ENCODE data around the gene GALNT17. TPM values are rescaled to one million over a fixed set of nuclear protein-coding genes. Genes with fewer than 3 reads are reported as not detected.

GALNT17 gene
- total RNA-seq, 2 experiments from 2014 or later = not detected

- no peaks in the 10 kb centered on the region for H3K36me3 Mint-ChIP-seq (ENCODE audit: low read depth)
- CTCF ChIA-PET = no interaction called here
- TF ChIP-seq CTCF (IDR thresholded peaks at IDR 0.05) = no peak
- Histone ChIP-seq H3K4me1 (ENCODE audit: insufficient read depth, low read length) (no peaks in the 10 kb centered on the region), H3K27ac (ENCODE audit: low read depth in 1 of 2, low read length in 2 of 2) (no peak overlapping the region), H3K27me3 (ENCODE audit: control insufficient read depth in 1 of 2, insufficient read depth in 2 of 2, low read length in 2 of 2) (no peaks in the 10 kb centered on the region), H3K4me3 (ENCODE audit: low read length) (no peak overlapping the region), H3K9me3 (ENCODE audit: control insufficient read depth in 1 of 2, insufficient read depth in 1 of 2, low read length in 2 of 2) (no peaks in the 10 kb centered on the region), H3K36me3 (ENCODE audit: insufficient read depth, low read length) (no peaks in the 10 kb centered on the region)
- DNase-seq (no peak), ATAC-seq (ENCODE audit: poor library complexity) (no peak)
- no peak overlapping the region for H3K4me3 Mint-ChIP-seq
- no peak overlapping the region for H3K27ac Mint-ChIP-seq
- POLR2A ChIA-PET = no interaction called here
- H3K4me1 Mint-ChIP-seq (ENCODE audit: low read depth) = no peaks in the 10 kb centered on the region
- intact Hi-C loops (cut with DNase I, micrococcal nuclease) = no loop called here
- no peaks in the 10 kb centered on the region for H3K27me3 Mint-ChIP-seq
- peaks cover 7% of the 10 kb centered on the region for H3K9me3 Mint-ChIP-seq
These were observed 191.8 kb downstream of the GALNT17 start for GRCh38 chr7:71323726-71324125.

GRCh38 chr7:71325151-71325550 is 193.2 kb downstream of the GALNT17 start:
- Mint-ChIP-seq H3K4me3 (no peak overlapping the region), H3K27me3 (no peaks in the 10 kb centered on the region), H3K36me3 (ENCODE audit: low read depth) (no peaks in the 10 kb centered on the region), H3K4me1 (ENCODE audit: low read depth) (no peaks in the 10 kb centered on the region), H3K9me3 (peaks cover 9% of the 10 kb centered on the region), H3K27ac (no peak overlapping the region)
- Histone ChIP-seq H3K27me3 (ENCODE audit: control insufficient read depth in 1 of 2, insufficient read depth in 2 of 2, low read length in 2 of 2) (no peaks in the 10 kb centered on the region), H3K36me3 (ENCODE audit: insufficient read depth, low read length) (no peaks in the 10 kb centered on the region), H3K27ac (ENCODE audit: low read depth in 1 of 2, low read length in 2 of 2) (no peak overlapping the region), H3K9me3 (ENCODE audit: control insufficient read depth in 1 of 2, insufficient read depth in 1 of 2, low read length in 2 of 2) (no peaks in the 10 kb centered on the region), H3K4me1 (ENCODE audit: insufficient read depth, low read length) (no peaks in the 10 kb centered on the region), H3K4me3 (ENCODE audit: low read length) (no peak overlapping the region)
- intact Hi-C loops (cut with DNase I, micrococcal nuclease) = no loop called here
- TF ChIP-seq CTCF (IDR thresholded peaks at IDR 0.05) = no peak
- DNase-seq (no peak), ATAC-seq (ENCODE audit: poor library complexity) (no peak)
- ChIA-PET CTCF (no interaction called here), POLR2A (no interaction called here)

- CTCF ChIA-PET = no interaction called here
- Mint-ChIP-seq H3K4me3 (no peak overlapping the region), H3K9me3 (peaks cover 9% of the 10 kb centered on the region)
These were observed 194.7 kb downstream of the GALNT17 start for GRCh38 chr7:71326595-71326994.

More at GRCh38 chr7:71326595-71326994, 194.7 kb downstream of the GALNT17 start:
- Histone ChIP-seq H3K27ac (ENCODE audit: low read depth in 1 of 2, low read length in 2 of 2) (no peak overlapping the region), H3K9me3 (ENCODE audit: control insufficient read depth in 1 of 2, insufficient read depth in 1 of 2, low read length in 2 of 2) (no peaks in the 10 kb centered on the region), H3K4me3 (ENCODE audit: low read length) (no peak overlapping the region), H3K27me3 (ENCODE audit: control insufficient read depth in 1 of 2, insufficient read depth in 2 of 2, low read length in 2 of 2) (no peaks in the 10 kb centered on the region), H3K4me1 (ENCODE audit: insufficient read depth, low read length) (no peaks in the 10 kb centered on the region), H3K36me3 (ENCODE audit: insufficient read depth, low read length) (no peaks in the 10 kb centered on the region)
- no peak for ATAC-seq (ENCODE audit: poor library complexity)
- no peak for TF ChIP-seq CTCF (IDR thresholded peaks at IDR 0.05)
- Mint-ChIP-seq H3K36me3 (ENCODE audit: low read depth) (no peaks in the 10 kb centered on the region), H3K4me1 (ENCODE audit: low read depth) (no peaks in the 10 kb centered on the region), H3K27ac (no peak overlapping the region), H3K27me3 (no peaks in the 10 kb centered on the region)
- intact Hi-C loops (cut with DNase I, micrococcal nuclease) = no loop called here
- POLR2A ChIA-PET = no interaction called here
- no peak for DNase-seq
